Fibroblast of villous mesenchyme (primary cell): ENCODE measurements around the gene AOX1. TPM values are rescaled to one million over a fixed set of nuclear protein-coding genes. Genes with fewer than 3 reads are reported as not detected.
A peak's percentile ranks its signal among the peaks of the same experiment; 100 is the strongest.
"Not testable (repeated sequence)": the region's sequence is repeated elsewhere in the genome, so short reads cannot be mapped to it uniquely, and the experiment has no call there.

ENCODE experiments used
- DNase-seq: peaks from one replicate; pipeline ENCODE4 v3.0.0-alpha.2; 2010; ENCODE audit warnings: low read depth
- H3K4me3 ChIP-seq: 2 replicates; pipeline ENCODE4 v1.5.1; 2011; ENCODE audit warnings: low read depth, mild to moderate bottlenecking, low read length
- total RNA-seq: library from RNA; depleted of rRNA; stranded (reverse); fragments of >200 nt; gene quantifications from 2 replicates; pipeline ENCODE4 v1.2.3, GENCODE V29; 2012
- TF ChIP-seq, protein P1 (sequence below): IDR thresholded peaks from 2 replicates; pipeline ENCODE4 v1.5.1; 2012; ENCODE audit warnings: low read depth, mild to moderate bottlenecking, low read length; ENCODE audit not compliant: insufficient read depth

Gene AOX1
- total RNA-seq: 17.7 and 57.4 TPM in 2 replicates

DNA sequence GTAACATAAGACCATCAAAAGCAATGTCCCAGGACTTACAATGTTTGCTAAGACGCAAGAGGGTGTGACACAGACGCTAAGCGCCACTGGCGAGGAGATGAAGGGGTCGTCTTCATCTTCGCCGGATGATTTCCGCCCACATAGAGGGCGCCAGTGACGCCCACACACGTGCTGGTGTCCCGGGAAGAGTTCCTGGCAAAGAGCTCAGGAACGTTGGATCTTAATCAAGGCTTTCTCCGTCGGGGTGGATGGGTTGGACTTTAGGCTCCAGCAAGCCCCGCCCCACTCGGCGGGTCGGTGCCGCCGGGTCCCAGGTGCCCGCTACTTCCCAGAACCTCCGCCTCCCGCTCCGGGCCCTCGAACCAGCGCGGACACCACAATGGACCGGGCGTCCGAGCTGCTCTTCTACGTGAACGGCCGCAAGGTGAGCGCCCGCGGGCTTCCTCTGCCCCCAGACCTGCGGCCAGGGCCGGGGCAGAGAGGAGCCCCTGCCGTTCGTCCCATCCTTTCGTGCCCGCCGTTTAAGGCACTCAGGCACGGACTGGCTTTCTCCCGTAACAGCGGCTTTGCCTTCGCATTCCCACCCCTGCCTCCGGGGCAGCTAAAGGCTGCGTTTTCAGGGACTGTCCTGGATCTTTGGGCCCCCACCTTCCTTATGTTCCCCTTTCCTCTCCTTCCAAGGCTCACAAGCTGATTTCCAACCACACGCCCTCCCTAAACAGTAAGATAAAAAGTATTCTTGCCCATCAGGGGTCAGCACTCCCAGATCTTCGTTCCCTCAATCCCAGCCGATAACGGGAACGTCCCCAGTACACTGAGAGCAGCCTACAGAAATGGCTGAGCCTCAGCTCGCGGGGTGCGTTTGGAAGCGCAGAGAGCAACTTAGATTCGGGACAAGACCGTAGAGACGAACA, at the start of gene AOX1:
AOX1 (plus strand) TSS at position 285 of the 914 bp plus-strand sequence; CDS start at position 380, 95 bp downstream.
- TF ChIP-seq, protein P1, sequence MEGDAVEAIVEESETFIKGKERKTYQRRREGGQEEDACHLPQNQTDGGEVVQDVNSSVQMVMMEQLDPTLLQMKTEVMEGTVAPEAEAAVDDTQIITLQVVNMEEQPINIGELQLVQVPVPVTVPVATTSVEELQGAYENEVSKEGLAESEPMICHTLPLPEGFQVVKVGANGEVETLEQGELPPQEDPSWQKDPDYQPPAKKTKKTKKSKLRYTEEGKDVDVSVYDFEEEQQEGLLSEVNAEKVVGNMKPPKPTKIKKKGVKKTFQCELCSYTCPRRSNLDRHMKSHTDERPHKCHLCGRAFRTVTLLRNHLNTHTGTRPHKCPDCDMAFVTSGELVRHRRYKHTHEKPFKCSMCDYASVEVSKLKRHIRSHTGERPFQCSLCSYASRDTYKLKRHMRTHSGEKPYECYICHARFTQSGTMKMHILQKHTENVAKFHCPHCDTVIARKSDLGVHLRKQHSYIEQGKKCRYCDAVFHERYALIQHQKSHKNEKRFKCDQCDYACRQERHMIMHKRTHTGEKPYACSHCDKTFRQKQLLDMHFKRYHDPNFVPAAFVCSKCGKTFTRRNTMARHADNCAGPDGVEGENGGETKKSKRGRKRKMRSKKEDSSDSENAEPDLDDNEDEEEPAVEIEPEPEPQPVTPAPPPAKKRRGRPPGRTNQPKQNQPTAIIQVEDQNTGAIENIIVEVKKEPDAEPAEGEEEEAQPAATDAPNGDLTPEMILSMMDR: peak; percentile 10
- DNase-seq: peak; percentile 68
- peak within 1 kb of the TSS; percentile 68 for H3K4me3 ChIP-seq

DNA sequence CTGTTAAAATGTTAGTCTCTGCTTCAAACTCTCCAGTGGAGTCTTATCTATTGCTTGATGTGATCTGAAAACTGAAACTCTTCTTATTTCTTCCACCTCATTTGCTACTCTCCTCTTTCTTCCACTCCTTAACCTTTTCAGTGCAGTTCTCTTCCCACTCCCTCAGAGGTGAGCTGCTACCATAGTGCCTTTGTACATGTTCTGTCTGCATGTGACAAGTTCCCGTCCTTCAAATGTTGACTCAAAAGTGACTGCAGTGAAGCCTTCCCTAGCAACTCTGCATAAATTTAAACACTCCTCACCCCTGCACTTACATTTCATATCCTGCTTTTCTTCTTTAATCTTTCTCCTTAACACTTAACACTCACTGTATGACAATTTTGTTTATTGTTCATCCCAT, 47.7 kb upstream of the AOX1 start:
- no peak overlapping the region for H3K4me3 ChIP-seq
- TF ChIP-seq, protein P1: no peak
- no peak for DNase-seq

DNA sequence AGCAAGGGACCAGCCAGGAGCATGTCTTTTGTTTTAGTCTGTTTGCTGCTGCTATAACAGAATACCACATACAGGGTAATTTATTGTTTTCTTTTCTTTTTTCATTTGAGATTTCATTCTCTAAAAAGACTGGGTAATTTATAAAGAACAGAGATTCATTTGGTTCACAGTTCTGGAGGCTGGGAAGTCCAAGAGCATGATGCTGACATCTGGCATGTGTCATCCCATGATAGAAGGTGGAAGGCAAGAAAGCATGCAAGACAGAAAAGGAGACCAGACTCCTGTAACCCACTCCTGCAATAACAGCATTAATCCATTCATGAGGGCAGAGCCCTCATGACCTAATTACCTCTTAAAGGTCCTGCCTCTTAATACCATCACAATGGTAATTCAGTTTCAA, 45.0 kb upstream of the AOX1 start:
- H3K4me3 ChIP-seq: no peak overlapping the region
- TF ChIP-seq, protein P1: no peak
- DNase-seq: no peak

DNA sequence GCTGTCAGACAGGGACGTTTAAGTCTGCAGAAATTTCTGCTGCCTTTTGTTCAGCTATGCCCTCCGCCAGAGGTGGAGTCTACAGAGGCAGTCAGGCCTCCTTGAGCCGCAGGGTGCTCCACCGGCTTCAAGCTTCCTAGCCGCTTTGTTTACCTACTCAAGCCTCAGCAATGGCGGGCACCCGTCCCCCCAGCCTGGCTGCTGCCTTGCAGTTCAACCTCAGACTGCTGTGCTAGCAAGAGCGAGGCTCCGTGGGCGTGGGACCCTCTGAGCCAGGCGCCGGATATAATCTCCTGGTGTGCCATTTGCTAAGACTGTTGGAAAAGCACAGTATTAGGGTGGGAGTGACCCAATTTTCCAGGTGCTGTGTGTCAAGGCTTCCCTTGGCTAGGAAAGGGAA, 19.2 kb upstream of the AOX1 start:
- not testable (repeated sequence) for H3K4me3 ChIP-seq, DNase-seq

DNA sequence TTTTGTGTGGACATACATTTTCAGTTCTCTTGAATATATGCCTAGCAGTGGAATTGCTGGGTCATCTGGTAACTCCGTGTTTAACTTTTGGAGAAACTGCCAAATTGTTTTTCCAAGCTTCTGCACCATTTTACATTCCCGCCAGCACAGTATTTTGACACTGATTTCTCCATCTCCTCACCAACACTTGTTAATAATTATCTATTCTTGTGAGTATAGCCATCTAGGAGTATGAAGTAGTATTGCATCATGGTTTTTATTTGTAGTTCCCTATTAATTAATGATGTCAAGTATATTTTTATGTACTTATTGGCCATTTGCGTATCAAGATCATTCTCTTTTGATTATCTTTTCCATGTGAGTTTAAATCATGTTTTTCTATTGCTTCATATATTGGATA, 17.9 kb upstream of the AOX1 start:
- no peak for DNase-seq
- TF ChIP-seq, protein P1: no peak
- no peak overlapping the region for H3K4me3 ChIP-seq

DNA sequence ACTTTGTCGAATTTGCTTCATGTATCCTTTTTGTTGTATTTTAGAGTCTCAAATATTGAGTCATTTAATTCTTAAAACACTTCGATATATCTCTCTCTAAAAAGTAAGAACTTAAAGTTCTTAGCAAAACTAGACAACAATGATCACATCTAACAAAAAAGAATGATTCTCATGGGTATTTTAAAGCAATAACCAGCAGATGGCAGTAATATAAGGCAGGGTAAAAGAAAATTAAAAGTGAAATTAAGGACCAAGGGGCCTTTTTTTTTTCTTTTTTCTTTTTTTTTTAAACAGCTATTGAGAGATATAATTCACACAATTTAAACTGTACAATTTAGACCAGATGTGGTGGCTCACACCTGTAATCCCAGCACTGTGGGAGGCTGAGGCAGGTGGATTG, 9.9 kb upstream of the AOX1 start:
- no peak overlapping the region for H3K4me3 ChIP-seq
- peak; percentile 33 for DNase-seq
- TF ChIP-seq, protein P1: peak; percentile 49

DNA sequence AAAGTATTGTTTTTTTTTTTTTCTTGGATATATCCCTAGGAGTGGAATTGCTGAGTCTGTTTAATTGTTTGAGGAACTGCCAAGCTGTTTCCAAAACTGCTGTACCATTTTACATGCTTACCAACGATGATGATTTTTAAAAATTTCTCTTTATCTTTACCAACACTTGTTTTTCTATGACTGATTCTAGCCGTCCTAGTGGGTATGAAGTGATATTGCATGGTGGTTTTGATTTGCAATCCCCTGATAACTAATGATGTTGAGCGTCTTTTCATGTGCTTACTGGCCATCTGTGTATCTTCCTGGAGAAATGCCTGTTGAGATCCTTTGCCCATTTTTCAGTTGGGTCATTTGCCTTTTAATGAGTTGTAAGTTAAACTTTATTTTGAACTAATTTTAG, 8.8 kb upstream of the AOX1 start:
- H3K4me3 ChIP-seq: no peak overlapping the region
- TF ChIP-seq, protein P1: no peak
- DNase-seq: no peak
